ENCODE results near the gene MYF6. TPM values are rescaled to one million over a fixed set of nuclear protein-coding genes. Genes with fewer than 3 reads are reported as not detected.

MYF6 gene
- total RNA-seq, 4 donors from 2014 or later, result 0.27 TPM; not detected in 3

DNA sequence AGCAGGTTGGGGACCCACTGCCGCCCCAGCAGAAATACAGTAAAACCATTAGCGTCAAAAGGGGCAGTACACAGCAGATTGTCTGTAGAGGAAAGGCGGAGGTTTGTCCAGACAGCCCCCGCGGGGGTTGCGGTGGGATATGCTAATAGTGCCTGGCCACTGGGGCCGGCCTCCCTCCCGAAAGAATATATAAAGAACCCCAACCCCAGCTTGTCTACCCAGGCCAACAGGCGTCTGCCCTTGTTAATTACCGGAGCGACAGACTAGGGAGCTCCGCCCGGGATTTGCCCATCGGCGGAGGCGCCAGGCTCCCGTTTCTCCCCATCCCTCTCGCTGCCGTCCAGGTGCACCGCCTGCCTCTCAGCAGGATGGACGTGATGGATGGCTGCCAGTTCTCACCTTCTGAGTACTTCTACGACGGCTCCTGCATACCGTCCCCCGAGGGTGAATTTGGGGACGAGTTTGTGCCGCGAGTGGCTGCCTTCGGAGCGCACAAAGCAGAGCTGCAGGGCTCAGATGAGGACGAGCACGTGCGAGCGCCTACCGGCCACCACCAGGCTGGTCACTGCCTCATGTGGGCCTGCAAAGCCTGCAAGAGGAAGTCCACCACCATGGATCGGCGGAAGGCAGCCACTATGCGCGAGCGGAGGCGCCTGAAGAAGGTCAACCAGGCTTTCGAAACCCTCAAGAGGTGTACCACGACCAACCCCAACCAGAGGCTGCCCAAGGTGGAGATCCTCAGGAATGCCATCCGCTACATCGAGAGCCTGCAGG lies 9.4 kb downstream of the MYF6 start, which contains the start of gene MYF5:
MYF5 (plus strand) TSS at position 217 of the 774 bp plus-strand sequence; CDS start at position 369, 152 bp downstream.
- H3K4me3 ChIP-seq, result no peak within 1 kb of the TSS
- TF ChIP-seq POLR2A (IDR thresholded peaks at IDR 0.05) (no peak), EP300 (IDR thresholded peaks at IDR 0.05; ENCODE audit: low read depth) (no peak), POLR2AphosphoS5 (IDR thresholded peaks at IDR 0.05) (no peak)
- TF ChIP-seq, protein P1, sequence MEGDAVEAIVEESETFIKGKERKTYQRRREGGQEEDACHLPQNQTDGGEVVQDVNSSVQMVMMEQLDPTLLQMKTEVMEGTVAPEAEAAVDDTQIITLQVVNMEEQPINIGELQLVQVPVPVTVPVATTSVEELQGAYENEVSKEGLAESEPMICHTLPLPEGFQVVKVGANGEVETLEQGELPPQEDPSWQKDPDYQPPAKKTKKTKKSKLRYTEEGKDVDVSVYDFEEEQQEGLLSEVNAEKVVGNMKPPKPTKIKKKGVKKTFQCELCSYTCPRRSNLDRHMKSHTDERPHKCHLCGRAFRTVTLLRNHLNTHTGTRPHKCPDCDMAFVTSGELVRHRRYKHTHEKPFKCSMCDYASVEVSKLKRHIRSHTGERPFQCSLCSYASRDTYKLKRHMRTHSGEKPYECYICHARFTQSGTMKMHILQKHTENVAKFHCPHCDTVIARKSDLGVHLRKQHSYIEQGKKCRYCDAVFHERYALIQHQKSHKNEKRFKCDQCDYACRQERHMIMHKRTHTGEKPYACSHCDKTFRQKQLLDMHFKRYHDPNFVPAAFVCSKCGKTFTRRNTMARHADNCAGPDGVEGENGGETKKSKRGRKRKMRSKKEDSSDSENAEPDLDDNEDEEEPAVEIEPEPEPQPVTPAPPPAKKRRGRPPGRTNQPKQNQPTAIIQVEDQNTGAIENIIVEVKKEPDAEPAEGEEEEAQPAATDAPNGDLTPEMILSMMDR (IDR thresholded peaks at IDR 0.05), result no peak
- no peaks in the 10 kb centered on the region for H3K9me3 ChIP-seq
- H3K27ac ChIP-seq, result no peak within 1 kb of the TSS
- H3K4me1 ChIP-seq, result no peaks in the 10 kb centered on the region
- no peaks in the 10 kb centered on the region for H3K36me3 ChIP-seq
- peaks cover 56% of the 10 kb centered on the region for H3K27me3 ChIP-seq
- WGBS, 2 donors (ENCODE audit: low coverage in 1 of 2), result 61% methylated on average over 44 of the region's 45 CpGs; no CpG with 5 or more reads in 1 of the 2 donors
- intact Hi-C loops (cut with DNase I; ENCODE audit: low total_unique reads) (no loop called here), in situ Hi-C loops (cut with MboI; ENCODE audit: low pct_ligation_motif_present in 1 of 4, low pct_unique_long_range_greater_than_20kb in 1 of 4, low sequenced_read_pairs in 3 of 4) (no loop called here)
- DNase-seq, result no peak

DNA sequence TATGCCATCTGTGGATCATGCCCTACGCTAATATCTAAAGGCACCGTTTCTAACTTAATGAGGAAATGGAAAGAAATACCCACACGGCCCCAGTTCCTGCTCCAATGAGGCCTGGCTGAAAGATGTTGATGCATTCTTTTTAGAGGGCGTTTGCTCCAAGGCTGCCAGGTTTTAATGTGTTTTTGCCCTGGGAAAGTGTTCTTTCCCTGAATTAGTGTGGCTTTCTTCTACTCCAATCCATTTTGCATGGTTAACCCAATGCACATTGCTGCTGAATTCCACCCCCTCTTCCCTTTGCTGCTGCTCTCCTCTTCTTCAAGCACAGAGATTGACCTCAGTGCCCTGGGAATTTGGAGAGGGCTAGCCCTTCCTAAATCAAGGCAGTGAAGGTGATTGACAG lies 10.4 kb downstream of the MYF6 start:
- 72 to 80% methylated on average over 1 to 4 of the region's 4 CpGs for WGBS, 2 donors (ENCODE audit: low coverage in 1 of 2)

DNA sequence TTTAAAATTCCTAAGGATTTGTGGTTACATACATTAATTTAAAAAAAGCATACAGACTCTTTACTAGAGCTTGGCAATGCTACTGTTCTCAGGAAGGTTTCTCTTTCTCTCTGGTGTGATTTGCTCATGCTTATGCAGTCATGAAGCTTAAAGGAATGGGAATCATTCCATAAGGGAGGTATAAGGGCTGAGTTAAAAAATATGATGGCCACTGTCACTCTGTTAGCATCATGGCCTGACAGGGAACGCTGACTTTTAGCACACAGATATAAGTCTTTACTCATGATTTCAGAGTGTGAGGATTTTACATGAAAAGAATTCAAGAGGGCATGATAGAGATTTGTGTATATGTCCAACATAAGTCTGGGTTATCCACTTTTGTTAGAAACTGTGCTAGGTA lies 13.1 kb downstream of the MYF6 start:
- no peak for DNase-seq
- WGBS, 2 donors (ENCODE audit: low coverage in 1 of 2), result 77 to 100% methylated on average over 1 of the region's 1 CpG
- in situ Hi-C loops (cut with MboI; ENCODE audit: low pct_ligation_motif_present in 1 of 4, low pct_unique_long_range_greater_than_20kb in 1 of 4, low sequenced_read_pairs in 3 of 4), result no loop called here

More for the DNA sequence above, 10.4 kb downstream of the MYF6 start:
- no peak for DNase-seq
- intact Hi-C loops (cut with DNase I; ENCODE audit: low total_unique reads), result no loop called here
- TF ChIP-seq EP300 (IDR thresholded peaks at IDR 0.05; ENCODE audit: low read depth), result no peak
- TF ChIP-seq, protein P1 (IDR thresholded peaks at IDR 0.05), result no peak
- TF ChIP-seq POLR2A (IDR thresholded peaks at IDR 0.05), result no peak
- no peak for TF ChIP-seq POLR2AphosphoS5 (IDR thresholded peaks at IDR 0.05)
- no peak overlapping the region for H3K4me3 ChIP-seq
- no peaks in the 10 kb centered on the region for H3K36me3 ChIP-seq
- peaks cover 48% of the 10 kb centered on the region for H3K27me3 ChIP-seq
- in situ Hi-C loops (cut with MboI; ENCODE audit: low pct_ligation_motif_present in 1 of 4, low pct_unique_long_range_greater_than_20kb in 1 of 4, low sequenced_read_pairs in 3 of 4), result no loop called here
- H3K4me1 ChIP-seq, result no peaks in the 10 kb centered on the region
- no peaks in the 10 kb centered on the region for H3K9me3 ChIP-seq
- H3K27ac ChIP-seq, result no peak overlapping the region

DNA sequence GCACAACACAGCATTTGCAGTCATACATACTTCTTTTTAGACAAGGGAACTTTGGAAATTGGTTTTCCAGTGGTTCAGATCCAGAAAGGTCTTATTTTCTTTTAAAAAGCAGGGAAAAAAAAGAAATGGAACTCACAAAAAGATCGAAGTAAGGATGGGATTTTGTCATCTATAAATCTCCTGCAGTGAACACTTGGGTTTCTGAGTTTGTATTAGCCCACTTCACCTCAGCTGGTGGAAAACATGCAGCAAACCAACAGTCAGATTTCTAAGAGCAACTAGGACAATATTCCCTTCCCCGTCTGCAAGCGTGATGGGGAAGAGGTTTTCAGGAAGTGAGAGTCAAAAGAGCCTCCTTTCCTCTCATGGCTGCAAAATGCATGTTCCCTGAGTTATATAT lies 13.9 kb downstream of the MYF6 start:
- Histone ChIP-seq H3K27me3 (peaks cover 14% of the 10 kb centered on the region), H3K4me3 (no peak overlapping the region), H3K4me1 (no peaks in the 10 kb centered on the region), H3K27ac (no peak overlapping the region), H3K36me3 (no peaks in the 10 kb centered on the region), H3K9me3 (no peaks in the 10 kb centered on the region)
- DNase-seq, result no peak
- 56 to 59% methylated on average over 3 of the region's 3 CpGs for WGBS, 2 donors (ENCODE audit: low coverage in 1 of 2)
- intact Hi-C loops (cut with DNase I; ENCODE audit: low total_unique reads), result no loop called here
- TF ChIP-seq POLR2A (IDR thresholded peaks at IDR 0.05) (no peak), POLR2AphosphoS5 (IDR thresholded peaks at IDR 0.05) (no peak), EP300 (IDR thresholded peaks at IDR 0.05; ENCODE audit: low read depth) (no peak)
- TF ChIP-seq, protein P1 (IDR thresholded peaks at IDR 0.05), result no peak
- in situ Hi-C loops (cut with MboI; ENCODE audit: low pct_ligation_motif_present in 1 of 4, low pct_unique_long_range_greater_than_20kb in 1 of 4, low sequenced_read_pairs in 3 of 4), result no loop called here

More for the DNA sequence above, 13.1 kb downstream of the MYF6 start:
- peaks cover 22% of the 10 kb centered on the region for H3K27me3 ChIP-seq
- no peak overlapping the region for H3K4me3 ChIP-seq
- H3K9me3 ChIP-seq, result no peaks in the 10 kb centered on the region
- intact Hi-C loops (cut with DNase I; ENCODE audit: low total_unique reads), result no loop called here
- H3K36me3 ChIP-seq, result no peaks in the 10 kb centered on the region
- TF ChIP-seq POLR2AphosphoS5 (IDR thresholded peaks at IDR 0.05), result no peak
- H3K27ac ChIP-seq, result no peak overlapping the region
- H3K4me1 ChIP-seq, result no peaks in the 10 kb centered on the region

Data from transverse colon (tissue), 4 donors.